Activated CD4-positive, alpha-beta T cell treated with anti-CD3 and anti-CD28 coated beads, Interleukin-2, amount 50 U/mL, for 24 hours (primary cell): ENCODE measurements around the gene CLEC20A.

Source experiments
- DNase-seq, 2 donors: peaks; one replicate each; pipeline ENCODE4 v3.0.0-alpha.2; 2020; ENCODE audit warnings: low read depth in 1 of 2, low spot score in 1 of 2

CLEC20A gene

GRCh38 chr1:178500936-178501554 is 4.3 kb upstream of the CLEC20A start:
- DNase-seq, result no peak

GRCh38 chr1:178500091-178500770 is 3.5 kb upstream of the CLEC20A start:
- no peak for DNase-seq

GRCh38 chr1:178498896-178499675 is 2.3 kb upstream of the CLEC20A start:
- DNase-seq, result no peak

DNA sequence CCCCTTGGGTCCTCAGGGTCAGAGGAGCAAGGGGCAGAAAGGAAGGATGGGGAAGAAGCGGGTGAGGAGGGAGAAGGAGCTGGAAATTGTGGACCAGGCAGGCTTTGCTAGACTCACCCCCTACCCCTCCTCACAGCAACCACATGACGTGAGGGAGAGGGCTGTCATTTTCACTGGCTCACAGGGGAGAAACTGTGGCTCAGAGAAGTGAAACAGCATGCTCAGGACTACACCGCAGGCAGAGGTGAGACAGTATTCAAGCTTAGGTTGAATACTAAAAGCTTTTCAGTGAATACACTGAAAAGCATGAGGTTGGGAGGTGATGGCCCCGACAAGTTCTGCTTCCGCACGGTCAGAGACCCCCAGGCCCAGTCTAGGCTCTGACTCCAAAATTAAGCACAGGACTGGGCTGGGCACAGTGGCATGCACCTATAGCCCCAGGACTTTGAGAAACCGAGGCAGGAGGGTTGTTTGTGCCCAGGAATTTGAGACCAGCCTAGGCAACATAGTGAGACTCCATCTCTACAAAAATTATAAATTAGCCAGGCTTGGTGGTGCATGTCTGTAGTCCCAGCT is 1.2 kb upstream of the CLEC20A start:
- DNase-seq, result no peak

- no peak for DNase-seq
Observed at GRCh38 chr1:178495741-178496409, 889 bp downstream of the CLEC20A start.

DNA sequence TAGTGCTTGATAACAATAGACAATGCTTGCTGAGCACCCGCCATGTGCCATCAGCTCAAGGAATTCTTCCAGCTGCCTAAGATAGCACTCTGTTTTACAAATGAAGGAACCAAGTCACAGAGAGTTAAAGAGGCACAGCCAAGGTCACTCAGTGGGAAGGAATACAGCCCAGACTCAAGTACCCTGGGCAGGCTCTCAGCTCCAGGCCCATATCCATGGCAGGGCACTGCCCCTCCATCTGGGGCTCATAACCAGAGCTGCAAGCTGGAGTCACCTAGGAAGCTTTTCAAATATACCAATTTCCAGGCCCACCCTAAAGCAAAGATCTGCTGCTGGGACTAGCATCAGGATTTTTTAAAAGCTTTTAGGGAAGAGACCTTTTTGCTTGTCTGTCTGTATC is 1.6 kb downstream of the CLEC20A start:
- DNase-seq, result no peak

DNA sequence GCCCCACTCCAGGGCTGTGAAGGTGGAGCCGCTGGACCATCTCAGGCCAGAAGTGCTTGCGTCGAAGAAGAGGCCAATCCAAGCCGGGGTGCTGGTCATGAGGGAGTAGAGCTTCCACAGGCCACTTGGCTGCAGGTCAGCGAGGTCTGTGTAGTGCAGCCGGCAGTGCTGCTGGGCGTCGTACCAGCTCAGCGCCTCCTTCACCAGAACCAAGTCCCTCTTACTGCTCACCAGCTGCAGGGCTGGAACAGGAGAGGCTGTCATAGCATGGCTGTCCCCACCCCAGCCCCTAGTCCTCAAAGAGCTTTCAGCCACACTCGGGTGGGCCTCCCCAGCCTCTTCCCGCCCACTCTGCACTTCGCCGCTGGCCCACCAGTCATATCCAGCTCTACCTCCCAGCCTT is 2.2 kb downstream of the CLEC20A start:
- DNase-seq, result no peak

DNA sequence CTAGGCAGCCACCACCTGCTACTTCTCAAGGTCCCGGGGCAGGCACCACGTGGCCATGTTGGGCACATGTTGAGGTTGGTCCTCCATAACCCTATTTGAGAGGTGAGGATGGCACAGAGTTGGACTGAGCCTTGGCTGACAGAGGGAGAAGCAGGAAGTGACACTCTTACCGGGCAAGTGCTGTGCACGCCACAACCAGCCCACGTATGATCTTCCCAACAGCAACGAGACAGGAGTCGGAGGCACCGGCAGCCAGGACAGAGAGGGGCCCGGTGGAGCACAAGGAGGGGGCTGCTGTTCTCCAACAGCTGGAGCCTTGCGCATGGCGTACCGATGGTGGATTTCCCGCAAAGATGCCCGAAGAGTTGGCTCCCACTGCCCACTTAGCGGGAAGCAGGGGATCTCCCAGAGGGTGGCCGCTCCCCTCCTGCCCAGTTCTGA is 3.4 kb downstream of the CLEC20A start:
- no peak for DNase-seq

GRCh38 chr1:178492341-178492740 is 4.4 kb downstream of the CLEC20A start:
- no peak for DNase-seq

- DNase-seq, result no peak
Observed at GRCh38 chr1:178491721-178492120, 5.0 kb downstream of the CLEC20A start.

DNA sequence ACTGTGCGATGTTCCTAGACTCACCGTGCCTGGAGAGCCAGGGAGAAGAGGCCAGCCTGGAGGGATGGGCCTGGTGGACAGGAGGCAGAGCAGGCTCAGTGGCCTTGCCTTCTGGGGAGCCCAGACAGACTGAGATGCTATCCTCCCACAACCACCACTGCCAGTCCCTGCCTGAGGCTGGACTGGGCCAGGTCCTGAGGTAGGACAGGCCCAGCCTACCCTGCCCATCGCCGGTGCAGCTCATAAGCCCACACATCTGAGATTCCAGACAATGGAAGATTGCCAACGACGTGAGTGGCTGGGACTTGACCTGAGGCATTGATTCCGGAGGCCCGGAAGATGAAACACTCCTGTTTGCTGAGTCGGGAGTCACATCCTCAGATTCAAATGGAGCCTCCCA is 5.8 kb downstream of the CLEC20A start:
- no peak for DNase-seq

- no peak for DNase-seq
Observed at GRCh38 chr1:178490136-178490535, 6.6 kb downstream of the CLEC20A start.

GRCh38 chr1:178489399-178489798 is 7.4 kb downstream of the CLEC20A start:
- DNase-seq, result no peak

DNA sequence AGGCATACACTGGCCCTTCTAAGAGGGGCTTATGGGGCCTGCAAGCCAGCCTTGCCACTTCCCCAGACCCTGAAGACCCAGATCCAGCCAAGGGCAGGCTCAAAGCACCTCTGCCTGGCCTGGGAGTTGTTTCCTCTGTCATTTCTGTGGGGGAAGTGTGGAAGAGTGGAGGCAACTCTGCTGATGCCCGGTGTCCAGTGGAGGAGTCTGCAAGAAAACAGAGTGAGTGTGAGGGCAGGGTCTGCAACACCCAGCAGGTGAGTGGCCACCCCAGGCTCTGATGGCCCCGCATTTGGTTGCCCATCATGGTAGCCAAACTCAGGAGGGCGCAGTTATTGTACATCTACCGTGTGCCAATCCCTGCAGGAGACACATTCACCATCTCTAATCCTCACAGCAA is 8.4 kb downstream of the CLEC20A start:
- DNase-seq, result no peak

DNA sequence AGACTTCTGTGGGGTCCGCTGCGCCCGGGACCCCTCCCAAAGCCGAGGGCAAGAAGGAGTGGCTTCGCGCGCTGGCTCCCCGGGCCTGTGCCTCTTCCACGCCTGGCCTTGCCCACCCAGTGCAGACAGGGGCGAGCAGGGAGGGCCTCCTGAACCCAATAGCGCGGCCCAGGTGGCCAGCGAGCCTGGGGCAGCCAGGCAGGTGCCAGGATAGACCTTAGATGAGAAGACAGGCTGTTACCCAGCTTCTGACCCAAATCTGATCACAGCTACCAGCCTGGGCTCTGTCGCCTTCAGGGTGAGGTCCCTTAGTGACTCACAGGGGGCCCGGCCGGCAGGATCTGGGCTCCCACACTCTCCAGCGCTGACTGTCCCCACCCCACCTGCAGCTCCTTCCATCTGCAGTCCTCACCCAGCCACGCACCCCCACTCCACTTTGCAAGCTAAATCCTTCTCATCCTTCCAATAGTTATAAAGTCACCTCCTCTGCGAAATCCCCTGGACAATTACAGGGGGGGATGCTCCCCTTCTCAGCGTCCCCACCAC is 9.6 kb downstream of the CLEC20A start:
- no peak for DNase-seq

DNA sequence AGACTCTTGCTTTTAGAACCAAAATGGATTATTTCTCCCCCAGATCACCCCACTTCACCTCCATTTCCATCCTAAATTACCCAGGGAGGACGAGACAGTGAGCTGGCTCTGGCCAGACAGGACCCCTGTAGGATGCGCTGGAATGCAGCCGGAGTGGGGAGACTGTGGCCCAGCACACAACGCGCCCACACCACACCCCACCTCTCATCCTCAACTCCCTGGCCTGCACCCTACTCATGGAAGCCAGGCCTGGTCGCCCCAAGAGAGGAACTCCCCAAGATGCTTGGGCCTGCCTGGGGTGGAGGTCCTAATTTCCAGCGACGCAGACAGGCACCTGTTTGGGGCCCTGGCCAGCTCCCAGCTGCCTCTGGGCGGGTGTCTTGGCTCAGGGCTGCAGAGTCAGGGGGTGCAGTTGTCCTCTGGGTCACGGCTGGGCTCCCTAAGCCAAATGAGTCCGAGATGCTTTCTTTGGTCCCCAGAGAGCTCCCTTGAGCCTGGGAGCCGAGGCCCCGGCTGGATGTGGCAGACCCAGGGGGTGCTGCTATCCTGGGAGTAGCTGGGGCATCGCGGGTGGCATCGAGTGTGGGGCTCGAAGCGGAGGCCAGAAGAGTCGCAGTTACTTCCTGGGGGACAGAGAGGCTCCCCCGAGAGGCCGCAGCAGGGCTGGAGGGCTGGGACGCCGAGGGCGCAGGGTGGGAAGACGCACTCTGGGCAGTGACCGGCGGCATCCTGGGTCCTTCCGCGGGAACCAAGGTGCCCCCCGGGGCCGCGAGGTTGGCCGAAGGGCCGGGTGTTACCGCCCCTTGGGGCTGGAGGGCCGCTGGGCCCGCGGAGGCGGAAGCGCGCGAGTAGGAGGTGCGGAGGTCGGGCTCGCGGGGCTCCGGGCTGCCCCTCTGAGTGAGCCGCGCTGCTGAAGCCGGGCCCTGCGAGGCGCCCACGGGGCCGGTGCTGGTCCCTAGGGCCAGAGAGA is 10.4 kb downstream of the CLEC20A start:
- no peak for DNase-seq

DNA sequence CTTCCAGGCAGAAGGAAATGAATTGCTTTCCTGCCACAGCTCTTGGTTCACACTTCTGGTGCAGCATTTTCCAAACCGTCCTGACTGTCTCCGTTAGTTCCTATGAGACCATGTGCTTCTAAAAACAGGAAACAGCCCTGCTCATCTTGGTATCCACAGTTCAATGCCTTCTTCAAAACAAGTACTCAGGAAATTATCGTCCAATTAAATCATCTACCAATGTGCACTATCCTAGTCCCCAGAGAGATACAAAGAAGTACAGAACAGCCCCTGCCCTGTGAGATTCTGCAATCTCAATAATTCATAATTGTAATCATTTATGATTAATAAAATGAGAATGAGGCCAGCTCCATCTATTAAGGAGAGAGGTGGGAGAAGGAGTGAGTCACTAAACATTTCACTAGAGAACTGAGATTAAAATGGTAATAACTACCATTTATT is 11.2 kb downstream of the CLEC20A start:
- no peak for DNase-seq

- DNase-seq, result no peak
Observed at GRCh38 chr1:178484698-178485225, 12.0 kb downstream of the CLEC20A start.

DNA sequence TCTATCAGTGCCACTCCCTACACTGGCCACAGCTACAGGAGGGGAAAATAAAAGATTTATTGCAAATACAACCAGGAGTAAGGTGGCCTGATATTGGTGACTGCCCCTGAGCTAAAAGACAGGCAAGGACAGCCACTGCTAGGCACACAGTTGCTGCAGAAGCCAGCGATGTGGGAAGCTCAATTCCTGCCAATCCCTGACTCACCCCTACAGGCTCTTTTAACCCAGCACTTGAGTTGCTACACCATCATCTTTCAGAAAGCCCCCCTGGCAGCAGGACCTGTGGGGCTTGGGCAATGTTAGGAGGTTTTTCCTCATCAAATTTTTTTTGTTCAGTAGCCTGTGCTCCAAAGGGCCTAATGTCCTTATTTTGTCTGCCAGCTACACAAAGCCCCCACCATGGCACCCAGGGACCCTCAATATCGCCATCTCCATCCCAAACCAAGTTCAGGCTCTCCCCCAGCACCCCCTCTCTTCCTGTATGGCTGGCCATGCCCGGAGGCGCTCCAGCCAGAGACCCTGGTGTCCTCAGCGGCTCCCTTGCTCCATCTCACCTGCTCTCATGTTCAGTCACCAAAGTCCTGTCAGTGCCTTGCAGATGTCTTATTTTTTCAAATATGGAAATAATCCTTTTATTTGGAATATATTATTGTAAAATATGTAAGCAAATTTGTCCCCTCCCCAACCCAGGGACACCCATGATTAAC is 13.4 kb downstream of the CLEC20A start:
- DNase-seq, result no peak
